Measurements from ENCODE around the gene CHL1. TPM values are rescaled to one million over a fixed set of nuclear protein-coding genes. Genes with fewer than 3 reads are reported as not detected.

The CHL1 gene
- total and polyA plus RNA-seq, 2 donors (not counting 1 experiment from before 2014, with no cell fraction given), result 0.01 to 0.33 TPM

GRCh38 chr3:278300-279064 lies 81.9 kb downstream of the CHL1 start:
- DNase-seq (ENCODE audit: low read depth in 2 of 2), result no peak
- no peaks in the 10 kb centered on the region for H3K36me3 ChIP-seq (ENCODE audit: control insufficient read depth, insufficient read depth, low read length)
- H4K20me1 ChIP-seq (ENCODE audit: control insufficient read depth, extremely low read depth, insufficient read depth, low read length), result no peaks in the 10 kb centered on the region
- no peak overlapping the region for H3K9ac ChIP-seq (ENCODE audit: insufficient read depth, low read length)
- H3K4me3 ChIP-seq (replicated peaks in 1 of 4; ENCODE audit: control extremely low read depth in 1 of 4, insufficient read depth in 1 of 4, low read depth in 3 of 4, low read length in 4 of 4), result no peak overlapping the region
- H3K79me2 ChIP-seq (ENCODE audit: control insufficient read depth, insufficient read depth, low read length), result no peaks in the 10 kb centered on the region
- no peak overlapping the region for H3K4me2 ChIP-seq (ENCODE audit: extremely low read depth, insufficient read depth, low read length)
- H2AFZ ChIP-seq (ENCODE audit: low read length), result no peak overlapping the region
- no peak overlapping the region for H3K27ac ChIP-seq (ENCODE audit: insufficient read depth, low read length)
- TF ChIP-seq EZH2 (IDR thresholded peaks at IDR 0.05; ENCODE audit: low read length, missing control alignments) (no peak), CTCF (conservative IDR thresholded peaks at IDR 0.05 in 1 of 2, IDR thresholded peaks at IDR 0.05 in 1 of 2; ENCODE audit: low read depth in 1 of 2, low read length in 2 of 2) (no peak)
- H3K4me1 ChIP-seq (ENCODE audit: control insufficient read depth, extremely low read depth, insufficient read depth, low read length), result no peaks in the 10 kb centered on the region
- no peaks in the 10 kb centered on the region for H3K27me3 ChIP-seq (ENCODE audit: control insufficient read depth, insufficient read depth, low read length)
- no peaks in the 10 kb centered on the region for H3K9me3 ChIP-seq (ENCODE audit: control insufficient read depth, insufficient read depth, low read depth, low read length)

- DNase-seq (ENCODE audit: low read depth in 2 of 2), result no peak
- Histone ChIP-seq H3K79me2 (ENCODE audit: control insufficient read depth, insufficient read depth, low read length) (no peaks in the 10 kb centered on the region), H3K27me3 (ENCODE audit: control insufficient read depth, insufficient read depth, low read length) (no peaks in the 10 kb centered on the region), H3K4me2 (ENCODE audit: extremely low read depth, insufficient read depth, low read length) (no peak overlapping the region), H3K9me3 (ENCODE audit: control insufficient read depth, insufficient read depth, low read depth, low read length) (no peaks in the 10 kb centered on the region), H4K20me1 (ENCODE audit: control insufficient read depth, extremely low read depth, insufficient read depth, low read length) (no peaks in the 10 kb centered on the region), H3K4me3 (replicated peaks in 1 of 4; ENCODE audit: control extremely low read depth in 1 of 4, insufficient read depth in 1 of 4, low read depth in 3 of 4, low read length in 4 of 4) (no peak overlapping the region), H3K4me1 (ENCODE audit: control insufficient read depth, extremely low read depth, insufficient read depth, low read length) (no peaks in the 10 kb centered on the region), H3K27ac (ENCODE audit: insufficient read depth, low read length) (no peak overlapping the region), H2AFZ (ENCODE audit: low read length) (no peak overlapping the region), H3K36me3 (ENCODE audit: control insufficient read depth, insufficient read depth, low read length) (no peaks in the 10 kb centered on the region), H3K9ac (ENCODE audit: insufficient read depth, low read length) (no peak overlapping the region)
- TF ChIP-seq EZH2 (IDR thresholded peaks at IDR 0.05; ENCODE audit: low read length, missing control alignments), result no peak
- no peak for TF ChIP-seq CTCF (conservative IDR thresholded peaks at IDR 0.05 in 1 of 2, IDR thresholded peaks at IDR 0.05 in 1 of 2; ENCODE audit: low read depth in 1 of 2, low read length in 2 of 2)
Measured at GRCh38 chr3:279325-279724, 82.8 kb downstream of the CHL1 start.

GRCh38 chr3:280681-281080 lies 84.1 kb downstream of the CHL1 start:
- Histone ChIP-seq H4K20me1 (ENCODE audit: control insufficient read depth, extremely low read depth, insufficient read depth, low read length) (no peaks in the 10 kb centered on the region), H3K9me3 (ENCODE audit: control insufficient read depth, insufficient read depth, low read depth, low read length) (no peaks in the 10 kb centered on the region), H3K4me1 (ENCODE audit: control insufficient read depth, extremely low read depth, insufficient read depth, low read length) (no peaks in the 10 kb centered on the region), H3K4me2 (ENCODE audit: extremely low read depth, insufficient read depth, low read length) (no peak overlapping the region), H3K27ac (ENCODE audit: insufficient read depth, low read length) (no peak overlapping the region), H2AFZ (ENCODE audit: low read length) (no peak overlapping the region), H3K79me2 (ENCODE audit: control insufficient read depth, insufficient read depth, low read length) (no peaks in the 10 kb centered on the region), H3K4me3 (replicated peaks in 1 of 4; ENCODE audit: control extremely low read depth in 1 of 4, insufficient read depth in 1 of 4, low read depth in 3 of 4, low read length in 4 of 4) (no peak overlapping the region), H3K9ac (ENCODE audit: insufficient read depth, low read length) (no peak overlapping the region), H3K27me3 (ENCODE audit: control insufficient read depth, insufficient read depth, low read length) (no peaks in the 10 kb centered on the region), H3K36me3 (ENCODE audit: control insufficient read depth, insufficient read depth, low read length) (no peaks in the 10 kb centered on the region)
- TF ChIP-seq EZH2 (IDR thresholded peaks at IDR 0.05; ENCODE audit: low read length, missing control alignments), result no peak
- TF ChIP-seq CTCF (conservative IDR thresholded peaks at IDR 0.05 in 1 of 2, IDR thresholded peaks at IDR 0.05 in 1 of 2; ENCODE audit: low read depth in 1 of 2, low read length in 2 of 2), result no peak
- no peak for DNase-seq (ENCODE audit: low read depth in 2 of 2)

Data from fibroblast of lung (primary cell).